ENCODE data around the gene OPN1SW.

Gene OPN1SW

GRCh38 chr7:128792471-128793180 is 17.0 kb upstream of the OPN1SW start:
- no peak for DNase-seq

GRCh38 chr7:128791972-128792327 is 16.4 kb upstream of the OPN1SW start:
- no peak for DNase-seq

GRCh38 chr7:128791121-128791971 is 15.8 kb upstream of the OPN1SW start, which contains the start of gene CCDC136:
CCDC136 (plus strand) TSS chr7:128791968; CDS start chr7:128792412, 444 bp downstream.
- peak; percentile 78 for DNase-seq

GRCh38 chr7:128790315-128791041 is 14.9 kb upstream of the OPN1SW start:
- no peak for DNase-seq

GRCh38 chr7:128788446-128789412 is 13.1 kb upstream of the OPN1SW start:
- no peak for DNase-seq

GRCh38 chr7:128785738-128786137 is 10.1 kb upstream of the OPN1SW start:
- no peak for DNase-seq

- DNase-seq, result no peak
Observed at GRCh38 chr7:128783143-128783861, 7.7 kb upstream of the OPN1SW start.

- DNase-seq, result no peak
Observed at GRCh38 chr7:128781851-128782250, 6.3 kb upstream of the OPN1SW start.

GRCh38 chr7:128781126-128781525 is 5.5 kb upstream of the OPN1SW start:
- DNase-seq, result no peak

GRCh38 chr7:128778946-128779345 is 3.4 kb upstream of the OPN1SW start:
- DNase-seq, result no peak

- no peak for DNase-seq
Observed at GRCh38 chr7:128777156-128778123, 1.8 kb upstream of the OPN1SW start.

GRCh38 chr7:128774921-128775320 is 673 bp downstream of the OPN1SW start:
- no peak for DNase-seq

GRCh38 chr7:128774029-128774689 is 1.4 kb downstream of the OPN1SW start:
- DNase-seq, result no peak

- no peak for DNase-seq
Observed at GRCh38 chr7:128773604-128774003, 2.0 kb downstream of the OPN1SW start.

- DNase-seq, result no peak
Observed at GRCh38 chr7:128770233-128770632, 5.4 kb downstream of the OPN1SW start.

GRCh38 chr7:128767475-128768110 is 8.0 kb downstream of the OPN1SW start:
- no peak for DNase-seq

GRCh38 chr7:128763541-128763940 is 12.1 kb downstream of the OPN1SW start:
- DNase-seq, result no peak

GRCh38 chr7:128759242-128759641 is 16.4 kb downstream of the OPN1SW start:
- no peak for DNase-seq

- DNase-seq, result no peak
Observed at GRCh38 chr7:128758553-128758952, 17.0 kb downstream of the OPN1SW start.
